GM10248 (cell line): Measurements from ENCODE around the gene TUBA1A.

Experiments used
- CTCF ChIA-PET: fragments of 300-600 bp; sonication (Branson Sonifier 250); formaldehyde crosslinking; extraction: SDS; loops from one replicate; lab custom pipeline; 2021; ENCODE audit warnings: antibody characterized with exemption; lab: Yijun Ruan, JAX
- POLR2A ChIA-PET: fragments of 350-650 bp; sonication (Branson Sonifier 250); formaldehyde crosslinking; extraction: SDS; loops from one replicate; lab custom pipeline; 2020; ENCODE audit warnings: antibody characterized with exemption; lab: Yijun Ruan, JAX
- DNase-seq: peaks from one replicate; pipeline ENCODE4 v3.0.0; 2012; ENCODE audit errors: extremely low spot score
- CTCF ChIP-seq: IDR thresholded peaks from 2 replicates; pipeline ENCODE4 v1.5.1; 2012; ENCODE audit warnings: mild to moderate bottlenecking, low read depth; ENCODE audit errors: extremely low read depth, missing control alignments, control extremely low read depth

The TUBA1A gene

GRCh38 chr12:49188916-49189367 lies at the start of gene TUBA1A:
TSS of gene TUBA1A (minus strand) at chr12:49189080. CDS start at chr12:49188979, 101 bp downstream.
- no peak for TF ChIP-seq CTCF
- POLR2A ChIA-PET = interaction anchor here (0.5 to 1.7 kb wide), 6 partner anchors 16 to 836 kb away, joined by 3 to 18 read pairs (median 3); partner anchors contain the start of genes RACGAP1, RHEBL1 and TUBA1B
- peak; percentile 92 for DNase-seq
- CTCF ChIA-PET = interaction anchor here (1.0 to 2.4 kb wide), 7 partner anchors 12 to 101 kb away, joined by 3 to 6 read pairs (median 4); no protein-coding TSS in a partner anchor

GRCh38 chr12:49236423-49236822 lies 47.5 kb upstream of the TUBA1A start:
- CTCF ChIA-PET = interaction anchor here (0.9 to 5.4 kb wide), 12 partner anchors 9 to 172 kb away, joined by 3 to 29 read pairs (median 5); partner anchors contain the start of gene LMBR1L
- DNase-seq = no peak
- POLR2A ChIA-PET = no interaction called here
- no peak for TF ChIP-seq CTCF

- POLR2A ChIA-PET = no interaction called here
These were observed 45.1 kb upstream of the TUBA1A start for GRCh38 chr12:49233842-49234526.

GRCh38 chr12:49232940-49233841 lies 44.3 kb upstream of the TUBA1A start:
- POLR2A ChIA-PET = no interaction called here
- DNase-seq = no peak
- TF ChIP-seq CTCF = no peak
- CTCF ChIA-PET = interaction anchor here (0.9 to 5.4 kb wide), 14 partner anchors 10 to 169 kb away, joined by 3 to 33 read pairs (median 4); partner anchors contain the start of gene DHH

More at GRCh38 chr12:49233842-49234526, 45.1 kb upstream of the TUBA1A start:
- DNase-seq = peak; percentile 51
- no peak for TF ChIP-seq CTCF
- CTCF ChIA-PET = interaction anchor here (0.9 to 5.4 kb wide), 16 partner anchors 10 to 170 kb away, joined by 3 to 33 read pairs (median 4); partner anchors contain the start of gene DHH

GRCh38 chr12:49231878-49232655 lies 43.2 kb upstream of the TUBA1A start:
- no peak for DNase-seq
- TF ChIP-seq CTCF = no peak
- ChIA-PET CTCF (interaction anchor here (1.1 to 5.4 kb wide), 7 partner anchors 9 to 168 kb away, joined by 3 to 33 read pairs (median 8); partner anchors contain the start of gene DHH), POLR2A (no interaction called here)
